Transverse colon (tissue), 3 donors: Measurements from ENCODE around the gene ZNF83.

Experiments used
- POLR2A ChIP-seq: fragments of 450-650 bp; IDR thresholded peaks from one replicate; pipeline ENCODE4 v1.6.1; 2016; ENCODE audit warnings: antibody characterized with exemption, mild to moderate bottlenecking, moderate library complexity
- TF ChIP-seq, protein P1 (sequence below), 5 experiments: fragments of 200-600 bp in 3 of 5; fragments of 450-650 bp in 2 of 5; sonication (generic) in 3 of 5; IDR thresholded peaks; 1 replicate in 2 of 5; 2 replicates in 3 of 5; pipeline ENCODE4 v1.5.1; 2016 to 2017; ENCODE audit warnings: antibody characterized with exemption in 5 of 5, inconsistent platforms in 3 of 5, mild to moderate bottlenecking in 2 of 5, moderate library complexity in 1 of 5

DNA sequence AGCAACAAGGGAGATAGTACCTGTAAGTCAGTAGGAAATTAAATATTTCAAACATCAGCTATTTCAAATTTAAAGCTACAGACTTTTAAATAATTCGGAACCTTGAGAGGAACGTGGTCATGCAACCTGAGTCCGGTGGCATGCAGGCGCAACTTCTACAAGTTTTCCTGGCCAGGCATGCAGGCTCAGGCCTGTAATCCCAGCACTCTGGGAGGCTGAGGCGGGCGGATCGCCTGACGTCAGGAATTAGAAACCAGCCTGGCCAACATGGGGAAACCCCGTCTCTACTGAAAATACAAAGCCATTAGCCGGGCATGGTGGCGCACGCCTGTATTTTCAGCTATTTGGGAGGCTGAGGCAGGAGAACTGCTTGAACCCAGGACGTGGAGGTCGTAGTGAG lies 70.2 kb downstream of the ZNF83 start:
- TF ChIP-seq, protein P1, sequence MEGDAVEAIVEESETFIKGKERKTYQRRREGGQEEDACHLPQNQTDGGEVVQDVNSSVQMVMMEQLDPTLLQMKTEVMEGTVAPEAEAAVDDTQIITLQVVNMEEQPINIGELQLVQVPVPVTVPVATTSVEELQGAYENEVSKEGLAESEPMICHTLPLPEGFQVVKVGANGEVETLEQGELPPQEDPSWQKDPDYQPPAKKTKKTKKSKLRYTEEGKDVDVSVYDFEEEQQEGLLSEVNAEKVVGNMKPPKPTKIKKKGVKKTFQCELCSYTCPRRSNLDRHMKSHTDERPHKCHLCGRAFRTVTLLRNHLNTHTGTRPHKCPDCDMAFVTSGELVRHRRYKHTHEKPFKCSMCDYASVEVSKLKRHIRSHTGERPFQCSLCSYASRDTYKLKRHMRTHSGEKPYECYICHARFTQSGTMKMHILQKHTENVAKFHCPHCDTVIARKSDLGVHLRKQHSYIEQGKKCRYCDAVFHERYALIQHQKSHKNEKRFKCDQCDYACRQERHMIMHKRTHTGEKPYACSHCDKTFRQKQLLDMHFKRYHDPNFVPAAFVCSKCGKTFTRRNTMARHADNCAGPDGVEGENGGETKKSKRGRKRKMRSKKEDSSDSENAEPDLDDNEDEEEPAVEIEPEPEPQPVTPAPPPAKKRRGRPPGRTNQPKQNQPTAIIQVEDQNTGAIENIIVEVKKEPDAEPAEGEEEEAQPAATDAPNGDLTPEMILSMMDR (IDR thresholded peaks at IDR 0.05), result no peak
- TF ChIP-seq POLR2A, result no peak
